Measurements from ENCODE around the gene MINDY4B. TPM values are rescaled to one million over a fixed set of nuclear protein-coding genes. Genes with fewer than 3 reads are reported as not detected.

MINDY4B gene
- total and polyA plus RNA-seq, 10 of the 15 experiments (the other 5 are each of a cell fraction or from before 2014, with no cell fraction given), result not detected

DNA sequence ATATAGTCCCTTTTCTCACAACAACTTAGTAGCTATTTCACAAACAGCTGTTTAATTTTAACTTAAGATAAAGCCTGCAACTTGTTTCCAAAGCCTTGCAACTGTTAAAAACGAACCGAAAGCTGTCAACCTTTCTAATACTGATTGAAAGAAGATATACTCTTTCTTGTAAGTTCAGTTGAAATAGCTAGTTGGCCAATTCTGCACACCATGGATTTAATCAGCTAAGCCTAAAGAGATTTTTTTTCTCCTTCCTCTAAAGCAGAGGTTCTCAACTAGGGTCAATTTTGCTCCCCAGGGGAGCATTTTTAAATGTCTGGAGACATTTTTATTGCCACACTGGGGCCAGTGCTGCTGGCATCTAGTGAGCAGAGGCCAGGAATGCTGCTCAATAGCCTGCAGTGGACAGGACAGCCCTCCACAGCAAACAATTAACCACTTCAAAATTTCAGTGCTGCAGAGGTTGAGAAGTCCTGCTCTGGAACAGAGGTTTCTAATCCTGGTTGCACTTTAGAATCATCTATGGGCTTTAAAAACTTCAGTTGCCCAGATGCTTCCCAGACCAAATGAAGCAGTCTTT, 26.2 kb downstream of the MINDY4B start (continued):
- TF ChIP-seq, protein P1, sequence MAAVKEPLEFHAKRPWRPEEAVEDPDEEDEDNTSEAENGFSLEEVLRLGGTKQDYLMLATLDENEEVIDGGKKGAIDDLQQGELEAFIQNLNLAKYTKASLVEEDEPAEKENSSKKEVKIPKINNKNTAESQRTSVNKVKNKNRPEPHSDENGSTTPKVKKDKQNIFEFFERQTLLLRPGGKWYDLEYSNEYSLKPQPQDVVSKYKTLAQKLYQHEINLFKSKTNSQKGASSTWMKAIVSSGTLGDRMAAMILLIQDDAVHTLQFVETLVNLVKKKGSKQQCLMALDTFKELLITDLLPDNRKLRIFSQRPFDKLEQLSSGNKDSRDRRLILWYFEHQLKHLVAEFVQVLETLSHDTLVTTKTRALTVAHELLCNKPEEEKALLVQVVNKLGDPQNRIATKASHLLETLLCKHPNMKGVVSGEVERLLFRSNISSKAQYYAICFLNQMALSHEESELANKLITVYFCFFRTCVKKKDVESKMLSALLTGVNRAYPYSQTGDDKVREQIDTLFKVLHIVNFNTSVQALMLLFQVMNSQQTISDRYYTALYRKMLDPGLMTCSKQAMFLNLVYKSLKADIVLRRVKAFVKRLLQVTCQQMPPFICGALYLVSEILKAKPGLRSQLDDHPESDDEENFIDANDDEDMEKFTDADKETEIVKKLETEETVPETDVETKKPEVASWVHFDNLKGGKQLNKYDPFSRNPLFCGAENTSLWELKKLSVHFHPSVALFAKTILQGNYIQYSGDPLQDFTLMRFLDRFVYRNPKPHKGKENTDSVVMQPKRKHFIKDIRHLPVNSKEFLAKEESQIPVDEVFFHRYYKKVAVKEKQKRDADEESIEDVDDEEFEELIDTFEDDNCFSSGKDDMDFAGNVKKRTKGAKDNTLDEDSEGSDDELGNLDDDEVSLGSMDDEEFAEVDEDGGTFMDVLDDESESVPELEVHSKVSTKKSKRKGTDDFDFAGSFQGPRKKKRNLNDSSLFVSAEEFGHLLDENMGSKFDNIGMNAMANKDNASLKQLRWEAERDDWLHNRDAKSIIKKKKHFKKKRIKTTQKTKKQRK (IDR thresholded peaks at IDR 0.05; ENCODE audit: low read depth, low read length), result no peak
- TF ChIP-seq EGR1 (IDR thresholded peaks at IDR 0.05; ENCODE audit: borderline replicate concordance in 1 of 2, low read depth in 2 of 2, low read length in 2 of 2) (no peak), IKZF1 (conservative IDR thresholded peaks at IDR 0.05) (no peak)
- TF ChIP-seq, protein P2, sequence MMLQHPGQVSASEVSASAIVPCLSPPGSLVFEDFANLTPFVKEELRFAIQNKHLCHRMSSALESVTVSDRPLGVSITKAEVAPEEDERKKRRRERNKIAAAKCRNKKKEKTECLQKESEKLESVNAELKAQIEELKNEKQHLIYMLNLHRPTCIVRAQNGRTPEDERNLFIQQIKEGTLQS (IDR thresholded peaks at IDR 0.05; ENCODE audit: borderline replicate concordance, extremely low read depth, low read depth, low read length), result no peak
- TF ChIP-seq, protein P3, sequence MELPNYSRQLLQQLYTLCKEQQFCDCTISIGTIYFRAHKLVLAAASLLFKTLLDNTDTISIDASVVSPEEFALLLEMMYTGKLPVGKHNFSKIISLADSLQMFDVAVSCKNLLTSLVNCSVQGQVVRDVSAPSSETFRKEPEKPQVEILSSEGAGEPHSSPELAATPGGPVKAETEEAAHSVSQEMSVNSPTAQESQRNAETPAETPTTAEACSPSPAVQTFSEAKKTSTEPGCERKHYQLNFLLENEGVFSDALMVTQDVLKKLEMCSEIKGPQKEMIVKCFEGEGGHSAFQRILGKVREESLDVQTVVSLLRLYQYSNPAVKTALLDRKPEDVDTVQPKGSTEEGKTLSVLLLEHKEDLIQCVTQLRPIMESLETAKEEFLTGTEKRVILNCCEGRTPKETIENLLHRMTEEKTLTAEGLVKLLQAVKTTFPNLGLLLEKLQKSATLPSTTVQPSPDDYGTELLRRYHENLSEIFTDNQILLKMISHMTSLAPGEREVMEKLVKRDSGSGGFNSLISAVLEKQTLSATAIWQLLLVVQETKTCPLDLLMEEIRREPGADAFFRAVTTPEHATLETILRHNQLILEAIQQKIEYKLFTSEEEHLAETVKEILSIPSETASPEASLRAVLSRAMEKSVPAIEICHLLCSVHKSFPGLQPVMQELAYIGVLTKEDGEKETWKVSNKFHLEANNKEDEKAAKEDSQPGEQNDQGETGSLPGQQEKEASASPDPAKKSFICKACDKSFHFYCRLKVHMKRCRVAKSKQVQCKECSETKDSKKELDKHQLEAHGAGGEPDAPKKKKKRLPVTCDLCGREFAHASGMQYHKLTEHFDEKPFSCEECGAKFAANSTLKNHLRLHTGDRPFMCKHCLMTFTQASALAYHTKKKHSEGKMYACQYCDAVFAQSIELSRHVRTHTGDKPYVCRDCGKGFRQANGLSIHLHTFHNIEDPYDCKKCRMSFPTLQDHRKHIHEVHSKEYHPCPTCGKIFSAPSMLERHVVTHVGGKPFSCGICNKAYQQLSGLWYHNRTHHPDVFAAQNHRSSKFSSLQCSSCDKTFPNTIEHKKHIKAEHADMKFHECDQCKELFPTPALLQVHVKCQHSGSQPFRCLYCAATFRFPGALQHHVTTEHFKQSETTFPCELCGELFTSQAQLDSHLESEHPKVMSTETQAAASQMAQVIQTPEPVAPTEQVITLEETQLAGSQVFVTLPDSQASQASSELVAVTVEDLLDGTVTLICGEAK (IDR thresholded peaks at IDR 0.05; ENCODE audit: borderline replicate concordance), result no peak

Data from GM12878 (cell line).